HepG2 (cell line): ENCODE measurements around the gene KRCC1.

Source experiments
- NFYC ChIP-seq: IDR thresholded peaks from 2 replicates; pipeline ENCODE4 v1.6.1; 2016; ENCODE audit warnings: missing genetic modification reagents, missing compliant biosample characterization
- POLR2A ChIP-seq, 2 experiments: IDR thresholded peaks; 2 replicates each; pipeline ENCODE4 v1.6.1; 2011; ENCODE audit warnings: low read depth in 2 of 2, low read length in 2 of 2, mild to moderate bottlenecking in 1 of 2, moderate library complexity in 1 of 2; ENCODE audit not compliant: insufficient read depth in 1 of 2
- ZNF607 ChIP-seq: sonication (generic); formaldehyde crosslinking; IDR thresholded peaks from 2 replicates; pipeline ENCODE4 v1.5.1; 2020; ENCODE audit warnings: missing genetic modification reagents, mild to moderate bottlenecking, borderline replicate concordance
- TF ChIP-seq, protein P1 (sequence below): sonication (generic); formaldehyde crosslinking; IDR thresholded peaks from 2 replicates; pipeline ENCODE4 v1.5.0; 2020; ENCODE audit warnings: missing genetic modification reagents

DNA sequence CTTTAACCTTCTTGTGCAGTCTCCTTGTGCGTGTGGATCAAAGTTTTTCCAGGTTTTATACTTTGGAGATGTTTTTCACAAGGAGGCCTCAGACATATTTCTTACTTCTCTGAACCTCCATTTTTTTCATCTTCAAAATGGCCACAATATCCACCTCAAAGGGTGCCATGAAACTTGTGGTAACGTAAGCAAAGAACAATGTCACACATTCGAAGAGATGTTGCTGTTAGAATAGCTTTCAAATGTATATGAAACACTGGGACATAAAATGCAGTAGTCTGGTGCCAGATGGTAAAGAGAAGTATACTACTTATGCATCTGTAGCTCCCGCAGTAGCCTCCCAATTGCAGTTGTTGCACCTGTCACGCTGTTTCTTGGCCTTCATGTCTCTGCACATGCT lies 2.6 kb upstream of the KRCC1 start:
- TF ChIP-seq NFYC (no peak), ZNF607 (CRISPR knock-in tag) (no peak), POLR2A (IDR thresholded peaks at IDR 0.05; ENCODE audit: insufficient read depth in 1 of 2, low read depth in 2 of 2, low read length in 2 of 2) (no peak)
- TF ChIP-seq, protein P1, sequence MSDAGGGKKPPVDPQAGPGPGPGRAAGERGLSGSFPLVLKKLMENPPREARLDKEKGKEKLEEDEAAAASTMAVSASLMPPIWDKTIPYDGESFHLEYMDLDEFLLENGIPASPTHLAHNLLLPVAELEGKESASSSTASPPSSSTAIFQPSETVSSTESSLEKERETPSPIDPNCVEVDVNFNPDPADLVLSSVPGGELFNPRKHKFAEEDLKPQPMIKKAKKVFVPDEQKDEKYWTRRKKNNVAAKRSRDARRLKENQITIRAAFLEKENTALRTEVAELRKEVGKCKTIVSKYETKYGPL: no peak
